A673 (cell line): Measurements from ENCODE around the gene METTL25B. TPM values are rescaled to one million over a fixed set of nuclear protein-coding genes. Genes with fewer than 3 reads are reported as not detected.

Experiments used
- BruUV-seq: library from RNA; stranded (reverse); fragments of 400-500 nt; replicated peaks from 2 replicates; lab custom pipeline; 2021; lab: Mats Ljungman, UMichigan
- CTCF ChIA-PET: fragments of 300-600 bp; sonication (Branson Sonifier 250); formaldehyde crosslinking; loops from one replicate; lab custom pipeline; 2022; ENCODE audit warnings: antibody characterized with exemption; lab: Charles Lee
- POLR2A ChIA-PET: fragments of 300-600 bp; sonication (Branson Sonifier 250); formaldehyde crosslinking; loops from one replicate; lab custom pipeline; 2022; ENCODE audit warnings: antibody characterized with exemption; ENCODE audit not compliant: low non-redundant PET; lab: Charles Lee
- DNase-seq: peaks from one replicate; pipeline ENCODE4 v3.0.0-alpha.2; 2015; ENCODE audit warnings: low spot score
- H3K27ac ChIP-seq: fragments of 200-600 bp; sonication (generic); 2 replicates; pipeline ENCODE4 v1.5.1; 2016; ENCODE audit warnings: mixed run types, low read depth, mild to moderate bottlenecking, mixed read lengths, antibody characterized with exemption, low read length; ENCODE audit not compliant: poor library complexity, severe bottlenecking
- H3K27me3 ChIP-seq: fragments of 200-600 bp; sonication (generic); replicated peaks from 2 replicates; pipeline ENCODE4 v1.6.1; 2017; ENCODE audit warnings: mixed run types, low read depth, mild to moderate bottlenecking, mixed read lengths, antibody characterized with exemption, low read length; ENCODE audit not compliant: insufficient read depth, poor library complexity
- H3K36me3 ChIP-seq: fragments of 200-600 bp; sonication (generic); 2 replicates; pipeline ENCODE4 v1.6.1; 2016; ENCODE audit warnings: mixed run types, mild to moderate bottlenecking, mixed read lengths, antibody characterized with exemption, low read length; ENCODE audit not compliant: insufficient read depth, poor library complexity, severe bottlenecking
- H3K4me1 ChIP-seq: fragments of 200-600 bp; sonication (generic); 2 replicates; pipeline ENCODE4 v1.6.1; 2017; ENCODE audit warnings: mixed run types, mild to moderate bottlenecking, mixed read lengths, antibody characterized with exemption, low read length; ENCODE audit not compliant: insufficient read depth, poor library complexity, severe bottlenecking
- H3K4me3 ChIP-seq: fragments of 200-600 bp; sonication (generic); 2 replicates; pipeline ENCODE4 v1.5.1; 2016; ENCODE audit warnings: low read depth, mixed run types, mild to moderate bottlenecking, mixed read lengths, low read length; ENCODE audit not compliant: poor library complexity, severe bottlenecking
- H3K9me3 ChIP-seq: fragments of 200-600 bp; sonication (generic); 2 replicates; pipeline ENCODE4 v1.6.1; 2016; ENCODE audit warnings: mixed run types, low read depth, mild to moderate bottlenecking, mixed read lengths, antibody characterized with exemption, low read length; ENCODE audit not compliant: poor library complexity, severe bottlenecking
- CTCF ChIP-seq: fragments of 300-800, 200-600 bp; sonication (generic); conservative IDR thresholded peaks from 2 replicates; pipeline ENCODE4 v1.5.1; 2017; ENCODE audit warnings: low read depth, mild to moderate bottlenecking, antibody characterized with exemption, low read length, moderate library complexity, mixed read lengths
- EZH2 ChIP-seq: fragments of 200-600 bp; sonication (generic); IDR thresholded peaks from 2 replicates; pipeline ENCODE4 v1.6.1; 2017; ENCODE audit warnings: borderline replicate concordance, low read depth, mild to moderate bottlenecking, mixed read lengths, antibody characterized with exemption, low read length; ENCODE audit not compliant: poor library complexity, severe bottlenecking
- intact Hi-C: fragments of 100-400 bp; cut with micrococcal nuclease; formaldehyde crosslinking; loops from one replicate; pipeline ENCODE4 v1.10.0; 2022; ENCODE audit not compliant: unreplicated experiment
- total RNA-seq: library from RNA; stranded (reverse); gene quantifications from 2 replicates; pipeline ENCODE4 v1.2.3, GENCODE V29; 2021

Gene METTL25B
- total RNA-seq, 1 experiment from 2014 or later = 20.2 TPM

GRCh38 chr1:156704930-156705320 is 23.3 kb upstream of the METTL25B start:
- Histone ChIP-seq H3K27ac (no peak overlapping the region), H3K9me3 (no peaks in the 10 kb centered on the region), H3K4me3 (peak overlapping the region; percentile 42), H3K27me3 (peaks cover 5% of the 10 kb centered on the region), H3K36me3 (no peaks in the 10 kb centered on the region), H3K4me1 (peaks cover 34% of the 10 kb centered on the region)
- DNase-seq = no peak
- CTCF ChIA-PET = interaction anchor here (0.6 to 4.2 kb wide), 3 partner anchors 16 to 85 kb away, joined by 3 to 48 read pairs (median 3); no protein-coding TSS in a partner anchor
- TF ChIP-seq EZH2 (no peak), CTCF (no peak)
- no TSS peak for BruUV-seq
- intact Hi-C loops = loop anchor here (1.0 kb wide), 1 partner anchor 16 kb away; no protein-coding TSS in a partner anchor
- POLR2A ChIA-PET = no interaction called here

GRCh38 chr1:156705321-156705917 is 22.9 kb upstream of the METTL25B start, which contains the start of gene CRABP2:
CRABP2 (minus strand) TSS chr1:156705583; CDS start chr1:156705446, 137 bp downstream.
- ChIA-PET CTCF (interaction anchor here (0.6 to 4.2 kb wide), 9 partner anchors 14 to 205 kb away, joined by 3 to 48 read pairs (median 4); partner anchors contain the start of gene NTRK1), POLR2A (no interaction called here)
- peak; percentile 53 for DNase-seq
- intact Hi-C loops = loop anchor here (1.0 kb wide), 1 partner anchor 16 kb away; no protein-coding TSS in a partner anchor
- TF ChIP-seq CTCF (no peak), EZH2 (no peak)
- Histone ChIP-seq H3K4me1 (peaks cover 34% of the 10 kb centered on the region), H3K9me3 (no peaks in the 10 kb centered on the region), H3K4me3 (peak within 1 kb of the TSS; percentile 42), H3K36me3 (no peaks in the 10 kb centered on the region), H3K27ac (no peak within 1 kb of the TSS), H3K27me3 (peaks cover 5% of the 10 kb centered on the region)
- no TSS peak for BruUV-seq

DNA sequence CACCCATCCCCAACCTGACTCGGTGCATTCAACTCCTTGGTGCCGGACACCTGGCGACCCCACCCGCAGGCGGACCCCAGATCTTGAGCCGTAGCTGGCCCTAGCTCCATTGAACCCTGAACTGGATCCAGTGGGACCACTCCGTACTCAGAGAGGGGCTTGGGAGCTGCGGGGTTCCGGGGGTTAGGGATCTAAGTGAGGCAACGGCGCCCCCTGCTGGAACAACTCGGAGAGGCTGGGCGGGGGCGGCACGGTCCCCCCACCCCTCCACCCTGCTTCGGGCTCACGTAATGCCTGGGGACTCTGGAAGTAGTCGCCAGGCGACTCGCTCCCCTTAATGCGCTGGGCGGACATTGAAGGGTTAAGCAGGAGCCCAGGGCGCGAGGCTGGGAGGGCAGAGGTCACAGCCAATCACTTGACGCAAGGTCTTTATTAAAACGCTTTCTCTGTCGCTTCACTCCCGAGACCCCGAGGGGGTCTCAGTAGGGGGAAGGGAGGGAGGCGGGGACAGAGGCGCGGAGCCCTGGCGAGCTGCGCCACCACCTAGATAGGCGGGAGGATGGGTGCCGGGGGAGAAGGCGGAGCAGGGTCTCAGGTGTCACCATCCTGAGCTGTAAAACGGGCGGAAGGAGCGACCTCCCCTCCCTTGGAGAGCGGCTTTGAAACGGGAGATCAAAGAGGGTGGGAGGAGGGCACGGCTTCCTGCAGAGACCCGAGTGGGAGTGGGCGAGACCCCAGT is 22.2 kb upstream of the METTL25B start:
- peaks cover 5% of the 10 kb centered on the region for H3K27me3 ChIP-seq
- no peaks in the 10 kb centered on the region for H3K36me3 ChIP-seq
- no peak for TF ChIP-seq EZH2
- TF ChIP-seq CTCF = peak; percentile 91
- H3K9me3 ChIP-seq = no peaks in the 10 kb centered on the region
- ChIA-PET CTCF (interaction anchor here (0.8 to 4.2 kb wide), 9 partner anchors 15 to 205 kb away, joined by 3 to 48 read pairs (median 4); partner anchors contain the start of gene NTRK1), POLR2A (no interaction called here)
- no TSS peak for BruUV-seq
- H3K4me1 ChIP-seq = peaks cover 34% of the 10 kb centered on the region
- peak; percentile 77 for DNase-seq
- intact Hi-C loops = loop anchor here (1.0 kb wide), 1 partner anchor 17 kb away; no protein-coding TSS in a partner anchor
- H3K27ac ChIP-seq = no peak overlapping the region
- peak overlapping the region; percentile 42 for H3K4me3 ChIP-seq
